ENCODE results near the gene FAM13A.

DNA sequence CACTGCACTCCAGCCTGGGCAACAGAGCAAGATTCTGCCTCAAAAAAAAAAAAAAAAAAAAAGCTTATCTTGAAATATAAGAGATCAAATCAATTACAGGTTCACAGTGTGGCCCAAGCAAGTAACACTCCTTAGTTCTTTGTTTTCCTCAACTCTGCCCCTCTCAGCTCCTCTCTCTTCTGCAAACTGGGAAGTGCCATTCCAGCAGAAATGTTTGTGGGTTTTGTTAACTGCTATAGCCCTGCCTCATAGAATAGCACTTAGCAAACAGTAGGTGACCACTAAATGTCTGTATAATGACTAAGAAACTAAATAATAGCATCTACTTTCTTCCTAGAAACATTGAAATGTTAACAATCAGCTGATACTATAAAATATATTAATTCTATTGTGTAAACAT, 199.4 kb downstream of the FAM13A start:
- TF ChIP-seq, protein P1, sequence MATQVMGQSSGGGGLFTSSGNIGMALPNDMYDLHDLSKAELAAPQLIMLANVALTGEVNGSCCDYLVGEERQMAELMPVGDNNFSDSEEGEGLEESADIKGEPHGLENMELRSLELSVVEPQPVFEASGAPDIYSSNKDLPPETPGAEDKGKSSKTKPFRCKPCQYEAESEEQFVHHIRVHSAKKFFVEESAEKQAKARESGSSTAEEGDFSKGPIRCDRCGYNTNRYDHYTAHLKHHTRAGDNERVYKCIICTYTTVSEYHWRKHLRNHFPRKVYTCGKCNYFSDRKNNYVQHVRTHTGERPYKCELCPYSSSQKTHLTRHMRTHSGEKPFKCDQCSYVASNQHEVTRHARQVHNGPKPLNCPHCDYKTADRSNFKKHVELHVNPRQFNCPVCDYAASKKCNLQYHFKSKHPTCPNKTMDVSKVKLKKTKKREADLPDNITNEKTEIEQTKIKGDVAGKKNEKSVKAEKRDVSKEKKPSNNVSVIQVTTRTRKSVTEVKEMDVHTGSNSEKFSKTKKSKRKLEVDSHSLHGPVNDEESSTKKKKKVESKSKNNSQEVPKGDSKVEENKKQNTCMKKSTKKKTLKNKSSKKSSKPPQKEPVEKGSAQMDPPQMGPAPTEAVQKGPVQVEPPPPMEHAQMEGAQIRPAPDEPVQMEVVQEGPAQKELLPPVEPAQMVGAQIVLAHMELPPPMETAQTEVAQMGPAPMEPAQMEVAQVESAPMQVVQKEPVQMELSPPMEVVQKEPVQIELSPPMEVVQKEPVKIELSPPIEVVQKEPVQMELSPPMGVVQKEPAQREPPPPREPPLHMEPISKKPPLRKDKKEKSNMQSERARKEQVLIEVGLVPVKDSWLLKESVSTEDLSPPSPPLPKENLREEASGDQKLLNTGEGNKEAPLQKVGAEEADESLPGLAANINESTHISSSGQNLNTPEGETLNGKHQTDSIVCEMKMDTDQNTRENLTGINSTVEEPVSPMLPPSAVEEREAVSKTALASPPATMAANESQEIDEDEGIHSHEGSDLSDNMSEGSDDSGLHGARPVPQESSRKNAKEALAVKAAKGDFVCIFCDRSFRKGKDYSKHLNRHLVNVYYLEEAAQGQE (IDR thresholded peaks at IDR 0.05; ENCODE audit: borderline replicate concordance): no peak
- TF ChIP-seq POLR2AphosphoS5 (IDR thresholded peaks at IDR 0.05) (no peak), MXI1 (conservative IDR thresholded peaks at IDR 0.05; ENCODE audit: poor library complexity, severe bottlenecking) (no peak), TAF1 (IDR thresholded peaks at IDR 0.05; ENCODE audit: low read depth) (no peak), EZH2 (IDR thresholded peaks at IDR 0.05; ENCODE audit: borderline replicate concordance, insufficient read depth, low read length, poor library complexity, severe bottlenecking) (no peak), RAD21 (conservative IDR thresholded peaks at IDR 0.05) (no peak), EP300 (conservative IDR thresholded peaks at IDR 0.05; ENCODE audit: poor library complexity, severe bottlenecking) (no peak)
- TF ChIP-seq, protein P2, sequence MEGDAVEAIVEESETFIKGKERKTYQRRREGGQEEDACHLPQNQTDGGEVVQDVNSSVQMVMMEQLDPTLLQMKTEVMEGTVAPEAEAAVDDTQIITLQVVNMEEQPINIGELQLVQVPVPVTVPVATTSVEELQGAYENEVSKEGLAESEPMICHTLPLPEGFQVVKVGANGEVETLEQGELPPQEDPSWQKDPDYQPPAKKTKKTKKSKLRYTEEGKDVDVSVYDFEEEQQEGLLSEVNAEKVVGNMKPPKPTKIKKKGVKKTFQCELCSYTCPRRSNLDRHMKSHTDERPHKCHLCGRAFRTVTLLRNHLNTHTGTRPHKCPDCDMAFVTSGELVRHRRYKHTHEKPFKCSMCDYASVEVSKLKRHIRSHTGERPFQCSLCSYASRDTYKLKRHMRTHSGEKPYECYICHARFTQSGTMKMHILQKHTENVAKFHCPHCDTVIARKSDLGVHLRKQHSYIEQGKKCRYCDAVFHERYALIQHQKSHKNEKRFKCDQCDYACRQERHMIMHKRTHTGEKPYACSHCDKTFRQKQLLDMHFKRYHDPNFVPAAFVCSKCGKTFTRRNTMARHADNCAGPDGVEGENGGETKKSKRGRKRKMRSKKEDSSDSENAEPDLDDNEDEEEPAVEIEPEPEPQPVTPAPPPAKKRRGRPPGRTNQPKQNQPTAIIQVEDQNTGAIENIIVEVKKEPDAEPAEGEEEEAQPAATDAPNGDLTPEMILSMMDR (IDR thresholded peaks at IDR 0.05; ENCODE audit: poor library complexity, severe bottlenecking): no peak
